IMR-90 (cell line): Measurements from ENCODE around the gene PEX11G. TPM values are rescaled to one million over a fixed set of nuclear protein-coding genes. Genes with fewer than 3 reads are reported as not detected.

Experiments used
- ATAC-seq: fragments of 200-7000 bp; cut with Tn5 transposase; 2 replicates; pipeline ENCODE4 v1.9.1; 2020; ENCODE audit warnings: low read depth, mild to moderate bottlenecking, moderate library complexity
- BruUV-seq: library from RNA; stranded (reverse); fragments of 400-500 nt; replicated peaks from 2 replicates; lab custom pipeline; 2021; lab: Mats Ljungman, UMichigan
- CTCF ChIA-PET: fragments of 300-600 bp; formaldehyde crosslinking; extraction: SDS; loops from one replicate; lab custom pipeline; 2021; ENCODE audit warnings: antibody characterized with exemption; lab: Yijun Ruan, JAX
- POLR2A ChIA-PET: fragments of 300-600 bp; sonication (Branson Sonifier 250); formaldehyde crosslinking; loops from one replicate; lab custom pipeline; 2022; ENCODE audit warnings: antibody characterized with exemption; ENCODE audit not compliant: unreplicated experiment; lab: Charles Lee
- DNase-seq: peaks from one replicate; pipeline ENCODE4 v3.0.0; 2013
- H2AFZ ChIP-seq: replicated peaks from 2 replicates; pipeline ENCODE3; 2013; ENCODE audit warnings: low read length, mild to moderate bottlenecking; ENCODE audit not compliant: poor library complexity
- H2AK5ac ChIP-seq: 2 replicates; pipeline ENCODE4 v1.6.1; 2013; ENCODE audit warnings: low read depth, low read length, inconsistent platforms
- H2AK9ac ChIP-seq: replicated peaks from 2 replicates; pipeline ENCODE3; 2013; ENCODE audit warnings: mild to moderate bottlenecking, low read depth, low read length, moderate library complexity; ENCODE audit not compliant: poor library complexity
- H2BK120ac ChIP-seq: 2 replicates; pipeline ENCODE4 v1.6.1; 2013; ENCODE audit warnings: low read depth, low read length, inconsistent platforms
- H2BK15ac ChIP-seq: 3 replicates; pipeline ENCODE4 v1.6.1; 2013; ENCODE audit warnings: low read depth, low read length, inconsistent platforms
- H2BK20ac ChIP-seq: 2 replicates; pipeline ENCODE4 v1.6.1; 2013; ENCODE audit warnings: low read depth, mild to moderate bottlenecking, inconsistent platforms, low read length, moderate library complexity
- H2BK5ac ChIP-seq: 2 replicates; pipeline ENCODE4 v1.6.1; 2013; ENCODE audit warnings: mild to moderate bottlenecking, low read depth, low read length, inconsistent platforms; ENCODE audit not compliant: poor library complexity, severe bottlenecking
- H3K14ac ChIP-seq: replicated peaks from 2 replicates; pipeline ENCODE4 v1.6.1; 2013; ENCODE audit warnings: low read depth, low read length, inconsistent platforms
- H3K18ac ChIP-seq: 2 replicates; pipeline ENCODE4 v1.6.1; 2013; ENCODE audit warnings: low read depth, low read length, control low read depth
- H3K23ac ChIP-seq: 2 replicates; pipeline ENCODE4 v1.6.1; 2013; ENCODE audit warnings: low read depth, low read length, inconsistent platforms
- H3K27ac ChIP-seq: 2 replicates; pipeline ENCODE4 v1.5.1; 2013; ENCODE audit warnings: mild to moderate bottlenecking, control low read depth, low read length; ENCODE audit not compliant: insufficient read depth
- H3K27me3 ChIP-seq: 2 replicates; pipeline ENCODE4 v1.6.1; 2013; ENCODE audit warnings: low read length; ENCODE audit not compliant: control insufficient read depth, insufficient read depth
- H3K36me3 ChIP-seq: 2 replicates; pipeline ENCODE4 v1.6.1; 2013; ENCODE audit warnings: low read length, mixed read lengths; ENCODE audit not compliant: control insufficient read depth, insufficient read depth
- H3K4ac ChIP-seq: 2 replicates; pipeline ENCODE4 v1.6.1; 2013; ENCODE audit warnings: low read depth, low read length, inconsistent platforms
- H3K4me1 ChIP-seq: 2 replicates; pipeline ENCODE4 v1.6.1; 2013; ENCODE audit warnings: low read length, mixed read lengths; ENCODE audit not compliant: control insufficient read depth, insufficient read depth
- H3K4me2 ChIP-seq: 2 replicates; pipeline ENCODE4 v1.6.1; 2013; ENCODE audit warnings: low read depth, mild to moderate bottlenecking, control low read depth, low read length, moderate library complexity
- H3K4me3 ChIP-seq: 2 replicates; pipeline ENCODE4 v1.5.1; 2013; ENCODE audit warnings: low read depth, mild to moderate bottlenecking, control low read depth, low read length, moderate library complexity; ENCODE audit not compliant: insufficient read depth
- H3K56ac ChIP-seq: 2 replicates; pipeline ENCODE4 v1.6.1; 2013; ENCODE audit warnings: low read length, inconsistent platforms; ENCODE audit not compliant: insufficient read depth; ENCODE audit errors: extremely low read depth
- H3K79me1 ChIP-seq, 2 experiments: 2 replicates each; pipeline ENCODE4 v1.6.1; 2013; ENCODE audit warnings: low read length in 2 of 2, inconsistent platforms in 1 of 2, low read depth in 1 of 2
- H3K9ac ChIP-seq: 2 replicates; pipeline ENCODE4 v1.6.1; 2013; ENCODE audit warnings: low read depth, low read length, control low read depth
- H3K9me1 ChIP-seq: 2 replicates; pipeline ENCODE4 v1.6.1; 2013; ENCODE audit warnings: low read length, inconsistent platforms; ENCODE audit not compliant: insufficient read depth
- H3K9me3 ChIP-seq: 2 replicates; pipeline ENCODE4 v1.6.1; 2013; ENCODE audit warnings: low read length; ENCODE audit not compliant: control insufficient read depth, insufficient read depth
- H4K20me1 ChIP-seq: 2 replicates; pipeline ENCODE4 v1.6.1; 2013; ENCODE audit warnings: low read length, inconsistent platforms; ENCODE audit not compliant: insufficient read depth
- H4K5ac ChIP-seq: 2 replicates; pipeline ENCODE4 v1.6.1; 2013; ENCODE audit warnings: mild to moderate bottlenecking, low read depth, low read length, control low read depth
- H4K8ac ChIP-seq, 2 experiments: 2 replicates each; pipeline ENCODE4 v1.6.1; 2013; ENCODE audit warnings: low read depth in 2 of 2, low read length in 2 of 2, control low read depth in 1 of 2, inconsistent platforms in 1 of 2
- H4K91ac ChIP-seq: 2 replicates; pipeline ENCODE4 v1.6.1; 2013; ENCODE audit warnings: low read depth, low read length, inconsistent platforms; ENCODE audit not compliant: insufficient read depth
- BHLHE40 ChIP-seq: fragments of 150-350 bp; IDR thresholded peaks from 2 replicates; pipeline ENCODE4 v1.6.1; 2016; ENCODE audit warnings: mild to moderate bottlenecking, low read depth, low read length
- CEBPB ChIP-seq: IDR thresholded peaks from 2 replicates; pipeline ENCODE4 v1.6.1; 2012; ENCODE audit warnings: low read depth, low read length, improper control_type of control experiment
- CHD1 ChIP-seq: IDR thresholded peaks from 2 replicates; pipeline ENCODE4 v1.6.1; 2012; ENCODE audit warnings: low read depth, low read length, improper control_type of control experiment
- CTCF ChIP-seq: conservative IDR thresholded peaks from 2 replicates; pipeline ENCODE4 v1.5.1; 2012; ENCODE audit warnings: mild to moderate bottlenecking, low read depth, low read length, improper control_type of control experiment
- FOS ChIP-seq: fragments of 150-350 bp; IDR thresholded peaks from 2 replicates; pipeline ENCODE4 v1.6.1; 2016; ENCODE audit warnings: low read depth, low read length
- MAFK ChIP-seq: IDR thresholded peaks from 2 replicates; pipeline ENCODE4 v1.6.1; 2012; ENCODE audit warnings: low read depth, low read length, improper control_type of control experiment
- MAZ ChIP-seq: IDR thresholded peaks from 2 replicates; pipeline ENCODE4 v1.6.1; 2012; ENCODE audit warnings: low read depth, mild to moderate bottlenecking, low read length, improper control_type of control experiment, moderate library complexity, borderline replicate concordance
- MXI1 ChIP-seq: IDR thresholded peaks from 2 replicates; pipeline ENCODE4 v1.6.1; 2012; ENCODE audit warnings: low read depth, mild to moderate bottlenecking, low read length, moderate library complexity, borderline replicate concordance
- NFE2L2 ChIP-seq: fragments of 150-350 bp; IDR thresholded peaks from 2 replicates; pipeline ENCODE4 v1.6.1; 2016; ENCODE audit warnings: low read depth, mild to moderate bottlenecking, low read length
- POLR2A ChIP-seq: IDR thresholded peaks from 2 replicates; pipeline ENCODE4 v1.6.1; 2012; ENCODE audit warnings: mild to moderate bottlenecking, low read depth, low read length
- RAD21 ChIP-seq: IDR thresholded peaks from 2 replicates; pipeline ENCODE4 v1.6.1; 2012; ENCODE audit warnings: low read length, improper control_type of control experiment
- RCOR1 ChIP-seq: IDR thresholded peaks from 2 replicates; pipeline ENCODE4 v1.6.1; 2012; ENCODE audit warnings: mild to moderate bottlenecking, low read length, improper control_type of control experiment; ENCODE audit not compliant: insufficient replicate concordance
- RFX5 ChIP-seq: IDR thresholded peaks from 2 replicates; pipeline ENCODE4 v1.8.0; 2012; ENCODE audit warnings: low read depth, mild to moderate bottlenecking, low read length, moderate library complexity
- SMC3 ChIP-seq: fragments of 150-350 bp; IDR thresholded peaks from 2 replicates; pipeline ENCODE4 v1.6.1; 2016; ENCODE audit warnings: low read depth, mild to moderate bottlenecking, antibody characterized with exemption, low read length, moderate library complexity
- WGBS, 2 experiments: methylation state at CpG; one replicate each; pipeline versions ENCODE4 v1.1.5 to v1.1.7; 2013; ENCODE audit warnings: missing lambda C conversion rate in 2 of 2; ENCODE audit not compliant: insufficient read length in 1 of 2; ENCODE audit errors: extremely low coverage in 2 of 2; 5-methylcytosine and 5-hydroxymethylcytosine counted together
- dilution Hi-C: fragments of 300-500 bp; cut with HindIII; formaldehyde crosslinking; loops from one replicate; pipeline ENCODE4 v1.14.3; 2018; ENCODE audit warnings: low sequenced_read_pairs; ENCODE audit not compliant: unreplicated experiment
- in situ Hi-C: fragments of 300-500 bp; cut with MboI; formaldehyde crosslinking; loops from 3 replicates; pipeline ENCODE4 v1.14.3; 2019; ENCODE audit warnings: low sequenced_read_pairs, inconsistent platforms, mixed read lengths
- intact Hi-C: fragments of 100-400 bp; cut with micrococcal nuclease; formaldehyde crosslinking; loops from 2 replicates; pipeline ENCODE4 v1.10.0; 2022
- polyA plus RNA-seq, 3 experiments: library from polyadenylated mRNA; depleted of rRNA; stranded (reverse); fragments of >200 nt; gene quantifications; 2 replicates each; pipeline ENCODE4 v1.2.3, GENCODE V29; 2012; ENCODE audit warnings: low replicate concordance in 1 of 3
- total RNA-seq: library from RNA; depleted of rRNA; stranded (reverse); fragments of >200 nt; gene quantifications from 2 replicates; pipeline ENCODE4 v1.2.3, GENCODE V29; 2012
- TF ChIP-seq, protein P1 (sequence below): fragments of 150-350 bp; IDR thresholded peaks from 2 replicates; pipeline ENCODE4 v1.6.1; 2016; ENCODE audit warnings: low read depth, mild to moderate bottlenecking, low read length, moderate library complexity, borderline replicate concordance
- TF ChIP-seq, protein P2 (sequence below): fragments of 150-350 bp; IDR thresholded peaks from 2 replicates; pipeline ENCODE4 v1.6.1; 2017; ENCODE audit warnings: mild to moderate bottlenecking, antibody characterized with exemption, low read length, low read depth

PEX11G gene
- total and polyA plus RNA-seq, 2 of the 4 experiments (the other 2 are of a cell fraction), result 0.72 to 1.7 TPM

GRCh38 chr19:7500811-7501450 is 12.1 kb upstream of the PEX11G start:
- no peak overlapping the region for H2BK5ac ChIP-seq

More at GRCh38 chr19:7500811-7501450, 12.1 kb upstream of the PEX11G start:
- Histone ChIP-seq H3K18ac (no peak overlapping the region), H3K4me2 (peak overlapping the region; percentile 81), H4K8ac (no peak overlapping the region), H2BK120ac (no peak overlapping the region), H4K91ac (no peak overlapping the region), H4K20me1 (no peaks in the 10 kb centered on the region), H2AK5ac (no peak overlapping the region), H3K36me3 (no peaks in the 10 kb centered on the region), H3K79me1 (no peaks in the 10 kb centered on the region), H3K4me3 (peak overlapping the region; percentile 49), H3K27ac (no peak overlapping the region), H3K9me1 (no peaks in the 10 kb centered on the region), H3K4ac (no peak overlapping the region), H2AK9ac (peak overlapping the region; percentile 50), H3K56ac (no peak overlapping the region), H3K23ac (no peak overlapping the region), H3K9me3 (no peaks in the 10 kb centered on the region), H3K27me3 (peaks cover 28% of the 10 kb centered on the region), H4K5ac (no peak overlapping the region), H3K9ac (no peak overlapping the region), H2BK20ac (no peak overlapping the region), H3K14ac (no peak overlapping the region), H2BK15ac (no peak overlapping the region), H2AFZ (peak overlapping the region; percentile 89), H3K4me1 (no peaks in the 10 kb centered on the region)
- intact Hi-C loops (no loop called here), dilution Hi-C loops (no loop called here), in situ Hi-C loops (no loop called here)
- 2% methylated on average over 56 of the region's 93 CpGs; no CpG with 5 or more reads in 1 of the 2 experiments for WGBS, 2 experiments
- ATAC-seq (peak; percentile 59), DNase-seq (peak; percentile 46)
- no TSS peak for BruUV-seq
- TF ChIP-seq RAD21, result no peak
- TF ChIP-seq CHD1, result no peak
- TF ChIP-seq, protein P1, sequence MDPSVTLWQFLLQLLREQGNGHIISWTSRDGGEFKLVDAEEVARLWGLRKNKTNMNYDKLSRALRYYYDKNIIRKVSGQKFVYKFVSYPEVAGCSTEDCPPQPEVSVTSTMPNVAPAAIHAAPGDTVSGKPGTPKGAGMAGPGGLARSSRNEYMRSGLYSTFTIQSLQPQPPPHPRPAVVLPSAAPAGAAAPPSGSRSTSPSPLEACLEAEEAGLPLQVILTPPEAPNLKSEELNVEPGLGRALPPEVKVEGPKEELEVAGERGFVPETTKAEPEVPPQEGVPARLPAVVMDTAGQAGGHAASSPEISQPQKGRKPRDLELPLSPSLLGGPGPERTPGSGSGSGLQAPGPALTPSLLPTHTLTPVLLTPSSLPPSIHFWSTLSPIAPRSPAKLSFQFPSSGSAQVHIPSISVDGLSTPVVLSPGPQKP, result no peak
- no peak for TF ChIP-seq CTCF
- no peak for TF ChIP-seq CEBPB
- TF ChIP-seq RCOR1, result no peak
- no peak for TF ChIP-seq BHLHE40
- TF ChIP-seq SMC3, result no peak
- TF ChIP-seq MXI1, result no peak
- TF ChIP-seq, protein P2, sequence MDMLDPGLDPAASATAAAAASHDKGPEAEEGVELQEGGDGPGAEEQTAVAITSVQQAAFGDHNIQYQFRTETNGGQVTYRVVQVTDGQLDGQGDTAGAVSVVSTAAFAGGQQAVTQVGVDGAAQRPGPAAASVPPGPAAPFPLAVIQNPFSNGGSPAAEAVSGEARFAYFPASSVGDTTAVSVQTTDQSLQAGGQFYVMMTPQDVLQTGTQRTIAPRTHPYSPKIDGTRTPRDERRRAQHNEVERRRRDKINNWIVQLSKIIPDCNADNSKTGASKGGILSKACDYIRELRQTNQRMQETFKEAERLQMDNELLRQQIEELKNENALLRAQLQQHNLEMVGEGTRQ, result no peak
- TF ChIP-seq POLR2A, result no peak
- no peak for TF ChIP-seq FOS
- no peak for TF ChIP-seq RFX5
- no peak for TF ChIP-seq MAZ
- no peak for TF ChIP-seq MAFK
- no peak for TF ChIP-seq NFE2L2
- ChIA-PET CTCF (no interaction called here), POLR2A (interaction anchor here (0.6 kb wide), 1 partner anchor 23 kb away, joined by 7 read pairs; no protein-coding TSS in a partner anchor)
